ENCODE data around the gene SLAMF9.

GRCh38 chr1:159930216-159930615 lies 23.8 kb downstream of the SLAMF9 start:
- TF ChIP-seq POLR2A (IDR thresholded peaks at IDR 0.05) (no peak), CTCF (IDR thresholded peaks at IDR 0.05) (no peak)

Data from thyroid gland (tissue), 4 donors.